GM12801 (cell line): Measurements from ENCODE around the gene SAE1.

Experiments
- CTCF ChIP-seq: IDR thresholded peaks from one replicate; pipeline ENCODE4 v1.5.1; 2011; ENCODE audit warnings: control low read depth; ENCODE audit not compliant: insufficient read length; ENCODE audit errors: extremely low read depth

SAE1 gene

GRCh38 chr19:47099576-47100050 lies 31.0 kb upstream of the SAE1 start:
- TF ChIP-seq CTCF: no peak

GRCh38 chr19:47100290-47100689 lies 30.3 kb upstream of the SAE1 start:
- TF ChIP-seq CTCF: no peak

GRCh38 chr19:47102346-47103060 lies 28.1 kb upstream of the SAE1 start:
- TF ChIP-seq CTCF: no peak

GRCh38 chr19:47104680-47105079 lies 26.0 kb upstream of the SAE1 start:
- no peak for TF ChIP-seq CTCF

GRCh38 chr19:47105874-47106273 lies 24.8 kb upstream of the SAE1 start:
- no peak for TF ChIP-seq CTCF

GRCh38 chr19:47106821-47107201 lies 23.8 kb upstream of the SAE1 start:
- TF ChIP-seq CTCF: no peak

GRCh38 chr19:47107202-47107952 lies 23.3 kb upstream of the SAE1 start:
- TF ChIP-seq CTCF: no peak
